ENCODE results near the gene FOXD4.
"Not testable (repeated sequence)": the region's sequence is repeated elsewhere in the genome, so short reads cannot be mapped to it uniquely, and the experiment has no call there.

Gene FOXD4

GRCh38 chr9:93909-94308, 24.3 kb downstream of the FOXD4 start:
- DNase-seq (ENCODE audit: low read depth) = not testable (repeated sequence)

GRCh38 chr9:90851-91250, 27.4 kb downstream of the FOXD4 start:
- DNase-seq (ENCODE audit: low read depth) = not testable (repeated sequence)

- DNase-seq (ENCODE audit: low read depth) = not testable (repeated sequence)
Measured at GRCh38 chr9:88396-89037, 29.7 kb downstream of the FOXD4 start.

- not testable (repeated sequence) for DNase-seq (ENCODE audit: low read depth)
Measured at GRCh38 chr9:87860-88259, 30.4 kb downstream of the FOXD4 start.

GRCh38 chr9:87105-87504, 31.1 kb downstream of the FOXD4 start:
- DNase-seq (ENCODE audit: low read depth) = not testable (repeated sequence)

GRCh38 chr9:86697-87096, 31.5 kb downstream of the FOXD4 start:
- DNase-seq (ENCODE audit: low read depth) = not testable (repeated sequence)

- not testable (repeated sequence) for DNase-seq (ENCODE audit: low read depth)
Measured at GRCh38 chr9:82932-83689, 35.1 kb downstream of the FOXD4 start.

GRCh38 chr9:78333-78732, 39.9 kb downstream of the FOXD4 start:
- not testable (repeated sequence) for DNase-seq (ENCODE audit: low read depth)

GRCh38 chr9:76389-76788, 41.8 kb downstream of the FOXD4 start:
- not testable (repeated sequence) for DNase-seq (ENCODE audit: low read depth)

GRCh38 chr9:73900-74525, 44.2 kb downstream of the FOXD4 start:
- DNase-seq (ENCODE audit: low read depth) = not testable (repeated sequence)

- not testable (repeated sequence) for DNase-seq (ENCODE audit: low read depth)
Measured at GRCh38 chr9:73076-73899, 44.9 kb downstream of the FOXD4 start.
